GM21825 (cell line): ENCODE results near the gene RNF151.

Source experiments
- ATAC-seq: cut with Tn5 transposase; IDR thresholded peaks from one replicate; pipeline ENCODE4 v1.9.1; 2021; ENCODE audit warnings: mild to moderate bottlenecking, moderate library complexity; ENCODE audit not compliant: unreplicated experiment

Gene RNF151

GRCh38 chr16:1976951-1977874 lies 10.6 kb downstream of the RNF151 start:
- no peak for ATAC-seq

GRCh38 chr16:1977875-1978268 lies 11.2 kb downstream of the RNF151 start:
- ATAC-seq: no peak

GRCh38 chr16:1978476-1979120 lies 11.9 kb downstream of the RNF151 start:
- ATAC-seq: no peak

GRCh38 chr16:1979271-1980029 lies 12.8 kb downstream of the RNF151 start:
- ATAC-seq: no peak

- no peak for ATAC-seq
Measured at GRCh38 chr16:1980030-1980769, 13.5 kb downstream of the RNF151 start.

GRCh38 chr16:1980770-1981087 lies 14.1 kb downstream of the RNF151 start:
- ATAC-seq: no peak

- ATAC-seq: no peak
Measured at GRCh38 chr16:1981398-1981836, 14.8 kb downstream of the RNF151 start, which contains the start of gene NOXO1. TSS of gene NOXO1 (minus strand) at chr16:1981469. CDS start at chr16:1981179, 290 bp downstream.

- ATAC-seq: no peak
Measured at GRCh38 chr16:1982013-1982433, 15.4 kb downstream of the RNF151 start.

- ATAC-seq: no peak
Measured at GRCh38 chr16:1982991-1983543, 16.4 kb downstream of the RNF151 start.

GRCh38 chr16:1983544-1984346 lies 17.1 kb downstream of the RNF151 start, which contains the start of gene GFER:
TSS of gene GFER (plus strand) at chr16:1984193. CDS start at chr16:1984219, 26 bp downstream.
- ATAC-seq: peak; percentile 63

- ATAC-seq: no peak
Measured at GRCh38 chr16:1984347-1985225, 17.9 kb downstream of the RNF151 start.

- ATAC-seq: no peak
Measured at GRCh38 chr16:1985466-1986150, 19.0 kb downstream of the RNF151 start.

GRCh38 chr16:1987198-1987597 lies 20.5 kb downstream of the RNF151 start:
- ATAC-seq: no peak

GRCh38 chr16:1989209-1990100 lies 22.8 kb downstream of the RNF151 start, which contains the start of gene SYNGR3:
TSS of gene SYNGR3 (plus strand) at chr16:1989970. CDS start at chr16:1990103, 133 bp downstream.
- no peak for ATAC-seq

GRCh38 chr16:1990101-1990350 lies 23.4 kb downstream of the RNF151 start:
- ATAC-seq: no peak

- ATAC-seq: no peak
Measured at GRCh38 chr16:1990351-1991134, 23.9 kb downstream of the RNF151 start.
